Neural progenitor cell (in vitro differentiated cells): ENCODE results near the gene CIROP. TPM values are rescaled to one million over a fixed set of nuclear protein-coding genes. Genes with fewer than 3 reads are reported as not detected.

Experiments
- DNase-seq: peaks from one replicate; pipeline ENCODE4 v3.0.0-alpha.2; 2016; ENCODE audit warnings: low spot score
- H2AFZ ChIP-seq: fragments of 200-600 bp; sonication (generic); replicated peaks from 2 replicates; pipeline ENCODE4 v1.6.1; 2016; ENCODE audit warnings: antibody characterized with exemption
- H3F3A ChIP-seq: fragments of 200-600 bp; sonication (generic); 2 replicates; pipeline ENCODE4 v1.6.1; 2016; ENCODE audit warnings: antibody characterized with exemption, low read depth
- H3K27ac ChIP-seq: fragments of 200-600 bp; sonication (generic); 2 replicates; pipeline ENCODE4 v1.5.1; 2016; ENCODE audit warnings: mild to moderate bottlenecking
- H3K27me3 ChIP-seq: fragments of 200-600 bp; sonication (generic); 2 replicates; pipeline ENCODE4 v1.6.1; 2016; ENCODE audit warnings: mild to moderate bottlenecking, moderate library complexity
- H3K36me3 ChIP-seq: fragments of 200-600 bp; sonication (generic); 2 replicates; pipeline ENCODE4 v1.5.1; 2016
- H3K4me1 ChIP-seq: fragments of 200-600 bp; sonication (generic); 2 replicates; pipeline ENCODE4 v1.6.1; 2016; ENCODE audit warnings: mixed run types
- H3K4me2 ChIP-seq: fragments of 200-600 bp; sonication (generic); 2 replicates; pipeline ENCODE4 v1.6.1; 2016
- H3K4me3 ChIP-seq: fragments of 200-600 bp; sonication (generic); 2 replicates; pipeline ENCODE4 v1.5.1; 2016
- H3K79me2 ChIP-seq: fragments of 200-600 bp; sonication (generic); 2 replicates; pipeline ENCODE4 v1.6.1; 2016; ENCODE audit warnings: low read depth
- H3K9ac ChIP-seq: fragments of 200-600 bp; sonication (generic); 2 replicates; pipeline ENCODE4 v1.6.1; 2016
- H3K9me3 ChIP-seq: fragments of 200-600 bp; sonication (generic); 2 replicates; pipeline ENCODE4 v1.5.1; 2016; ENCODE audit warnings: low read depth
- H4K20me1 ChIP-seq: fragments of 200-600 bp; sonication (generic); 2 replicates; pipeline ENCODE4 v1.6.1; 2016; ENCODE audit warnings: low read depth
- H3K27ac Mint-ChIP-seq: 3 replicates; pipeline ENCODE4 v1.8.0; 2021; ENCODE audit warnings: mixed read lengths
- H3K27me3 Mint-ChIP-seq: 2 replicates; pipeline ENCODE4 v1.8.0; 2022; ENCODE audit warnings: low read depth, mild to moderate bottlenecking, inconsistent platforms, moderate library complexity, mixed read lengths; ENCODE audit not compliant: insufficient read depth
- H3K36me3 Mint-ChIP-seq: 3 replicates; pipeline ENCODE4 v1.8.0; 2021; ENCODE audit warnings: mixed read lengths
- H3K4me1 Mint-ChIP-seq: 3 replicates; pipeline ENCODE4 v1.8.0; 2021; ENCODE audit warnings: mixed read lengths
- H3K4me3 Mint-ChIP-seq: 3 replicates; pipeline ENCODE4 v1.8.0; 2021; ENCODE audit warnings: mild to moderate bottlenecking, moderate library complexity, mixed read lengths
- H3K9me3 Mint-ChIP-seq: 3 replicates; pipeline ENCODE4 v1.8.0; 2020; ENCODE audit warnings: mixed read lengths
- CTCF ChIP-seq: fragments of 200-600 bp; sonication (generic); IDR thresholded peaks from 2 replicates; pipeline ENCODE4 v1.5.1; 2017; ENCODE audit warnings: antibody characterized with exemption, mild to moderate bottlenecking
- EZH2 ChIP-seq: fragments of 200-600 bp; sonication (generic); IDR thresholded peaks from 2 replicates; pipeline ENCODE4 v1.6.1; 2017; ENCODE audit warnings: antibody characterized with exemption, mild to moderate bottlenecking, moderate library complexity
- EZH2phosphoT487 ChIP-seq: fragments of 200-600 bp; sonication (generic); IDR thresholded peaks from 2 replicates; pipeline ENCODE4 v1.6.1; 2017; ENCODE audit warnings: antibody characterized with exemption
- total RNA-seq: library from RNA; depleted of rRNA; stranded (reverse); fragments of >200 nt; gene quantifications from 2 replicates; pipeline ENCODE4 v1.2.3, GENCODE V29; 2015; ENCODE audit warnings: low replicate concordance

The CIROP gene
- total RNA-seq, 1 donor from 2014 or later: 0.06 TPM

GRCh38 chr14:23143911-23144310, 39.1 kb upstream of the CIROP start:
- Mint-ChIP-seq H3K27me3 (peaks cover 6% of the 10 kb centered on the region), H3K4me1 (peaks cover 20% of the 10 kb centered on the region), H3K27ac (no peak overlapping the region), H3K9me3 (peaks cover 4% of the 10 kb centered on the region), H3K4me3 (no peak overlapping the region), H3K36me3 (peaks cover 40% of the 10 kb centered on the region)
- DNase-seq: no peak
- H3K27me3 ChIP-seq: no peaks in the 10 kb centered on the region
- TF ChIP-seq CTCF (no peak), EZH2 (no peak), EZH2phosphoT487 (no peak)
- no peaks in the 10 kb centered on the region for H3K9me3 ChIP-seq
- no peaks in the 10 kb centered on the region for H3K36me3 ChIP-seq
- H2AFZ ChIP-seq: no peak overlapping the region
- peaks cover 4% of the 10 kb centered on the region for H3F3A ChIP-seq
- no peak overlapping the region for H3K4me3 ChIP-seq
- no peaks in the 10 kb centered on the region for H3K79me2 ChIP-seq
- peaks cover 10% of the 10 kb centered on the region for H3K4me1 ChIP-seq
- H3K9ac ChIP-seq: no peak overlapping the region
- H3K27ac ChIP-seq: no peak overlapping the region
- H3K4me2 ChIP-seq: no peak overlapping the region
- H4K20me1 ChIP-seq: peaks cover 10% of the 10 kb centered on the region

- H3K4me3 ChIP-seq: no peak overlapping the region
- Mint-ChIP-seq H3K27ac (no peak overlapping the region), H3K9me3 (no peaks in the 10 kb centered on the region), H3K36me3 (peaks cover 39% of the 10 kb centered on the region), H3K4me3 (no peak overlapping the region), H3K27me3 (peaks cover 6% of the 10 kb centered on the region), H3K4me1 (peaks cover 20% of the 10 kb centered on the region)
- H3K9me3 ChIP-seq: no peaks in the 10 kb centered on the region
- no peak overlapping the region for H3K9ac ChIP-seq
- no peaks in the 10 kb centered on the region for H3K79me2 ChIP-seq
- H3F3A ChIP-seq: peaks cover 4% of the 10 kb centered on the region
- H2AFZ ChIP-seq: no peak overlapping the region
- no peaks in the 10 kb centered on the region for H3K27me3 ChIP-seq
- H3K4me1 ChIP-seq: peaks cover 10% of the 10 kb centered on the region
- no peak overlapping the region for H3K4me2 ChIP-seq
- H4K20me1 ChIP-seq: peaks cover 10% of the 10 kb centered on the region
- no peak overlapping the region for H3K27ac ChIP-seq
- no peak for DNase-seq
- TF ChIP-seq CTCF: no peak
- no peak for TF ChIP-seq EZH2phosphoT487
- TF ChIP-seq EZH2: no peak
- H3K36me3 ChIP-seq: no peaks in the 10 kb centered on the region
Observed at GRCh38 chr14:23142826-23143225, 38.0 kb upstream of the CIROP start.

- peaks cover 33% of the 10 kb centered on the region for H3K36me3 Mint-ChIP-seq
- H3K27me3 ChIP-seq: no peaks in the 10 kb centered on the region
- H3K4me1 Mint-ChIP-seq: peaks cover 18% of the 10 kb centered on the region
- H2AFZ ChIP-seq: no peak overlapping the region
- peaks cover 6% of the 10 kb centered on the region for H3K27me3 Mint-ChIP-seq
- H3K9me3 Mint-ChIP-seq: no peaks in the 10 kb centered on the region
- H3K4me3 ChIP-seq: no peak overlapping the region
- H3K4me3 Mint-ChIP-seq: no peak overlapping the region
- no peak for DNase-seq
- H3K4me1 ChIP-seq: peaks cover 10% of the 10 kb centered on the region
- no peak overlapping the region for H3K27ac ChIP-seq
- no peaks in the 10 kb centered on the region for H3K36me3 ChIP-seq
- no peak overlapping the region for H3K9ac ChIP-seq
- peaks cover 10% of the 10 kb centered on the region for H4K20me1 ChIP-seq
- TF ChIP-seq EZH2: no peak
- TF ChIP-seq CTCF: no peak
- TF ChIP-seq EZH2phosphoT487: no peak
- peaks cover 4% of the 10 kb centered on the region for H3F3A ChIP-seq
- H3K27ac Mint-ChIP-seq: no peak overlapping the region
- no peaks in the 10 kb centered on the region for H3K9me3 ChIP-seq
- H3K4me2 ChIP-seq: no peak overlapping the region
- H3K79me2 ChIP-seq: no peaks in the 10 kb centered on the region
Observed at GRCh38 chr14:23141706-23142444, 37.1 kb upstream of the CIROP start.
